CD4-positive, alpha-beta T cell treated with Interleukin-17A for 4 hours (primary cell): ENCODE measurements around the gene C5orf15.

Source experiments
- DNase-seq: peaks from one replicate; pipeline ENCODE4 v3.0.0-alpha.2; 2020; ENCODE audit warnings: mixed read lengths

The C5orf15 gene

GRCh38 chr5:133919148-133920136 is 49.0 kb downstream of the C5orf15 start:
- DNase-seq = no peak

GRCh38 chr5:133918731-133919130 is 49.7 kb downstream of the C5orf15 start:
- DNase-seq = no peak

- DNase-seq = no peak
Measured at GRCh38 chr5:133918316-133918715, 50.1 kb downstream of the C5orf15 start.

- no peak for DNase-seq
Measured at GRCh38 chr5:133917785-133918184, 50.6 kb downstream of the C5orf15 start.

GRCh38 chr5:133916914-133917313 is 51.5 kb downstream of the C5orf15 start:
- no peak for DNase-seq

GRCh38 chr5:133916479-133916878 is 51.9 kb downstream of the C5orf15 start:
- DNase-seq = no peak

GRCh38 chr5:133914434-133914833 is 54.0 kb downstream of the C5orf15 start:
- DNase-seq = no peak

- no peak for DNase-seq
Measured at GRCh38 chr5:133913413-133914155, 54.8 kb downstream of the C5orf15 start.

- no peak for DNase-seq
Measured at GRCh38 chr5:133912951-133913350, 55.5 kb downstream of the C5orf15 start.

- DNase-seq = no peak
Measured at GRCh38 chr5:133910571-133910970, 57.9 kb downstream of the C5orf15 start.

GRCh38 chr5:133909603-133910002 is 58.8 kb downstream of the C5orf15 start:
- no peak for DNase-seq

- no peak for DNase-seq
Measured at GRCh38 chr5:133907075-133907474, 61.4 kb downstream of the C5orf15 start.

GRCh38 chr5:133906303-133906702 is 62.1 kb downstream of the C5orf15 start:
- no peak for DNase-seq
